ENCODE data around the gene SLF2.

DNA sequence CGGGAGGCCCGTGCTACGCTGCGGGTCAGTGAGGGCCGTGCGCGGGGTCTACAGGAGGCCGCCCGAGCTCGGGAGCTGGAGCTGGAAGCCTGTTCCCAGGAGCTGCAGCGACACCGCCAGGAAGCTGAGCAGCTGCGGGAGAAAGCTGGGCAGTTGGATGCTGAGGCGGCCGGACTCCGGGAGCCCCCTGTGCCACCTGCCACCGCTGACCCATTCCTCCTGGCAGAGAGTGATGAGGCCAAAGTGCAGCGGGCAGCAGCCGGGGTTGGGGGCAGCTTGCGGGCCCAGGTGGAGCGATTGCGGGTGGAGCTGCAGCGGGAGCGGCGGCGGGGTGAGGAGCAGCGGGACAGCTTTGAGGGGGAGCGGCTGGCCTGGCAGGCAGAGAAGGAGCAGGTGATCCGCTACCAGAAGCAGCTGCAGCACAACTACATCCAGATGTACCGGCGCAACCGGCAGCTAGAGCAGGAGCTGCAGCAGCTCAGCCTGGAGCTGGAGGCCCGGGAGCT, 93.9 kb downstream of the SLF2 start:
- TF ChIP-seq, protein P1, sequence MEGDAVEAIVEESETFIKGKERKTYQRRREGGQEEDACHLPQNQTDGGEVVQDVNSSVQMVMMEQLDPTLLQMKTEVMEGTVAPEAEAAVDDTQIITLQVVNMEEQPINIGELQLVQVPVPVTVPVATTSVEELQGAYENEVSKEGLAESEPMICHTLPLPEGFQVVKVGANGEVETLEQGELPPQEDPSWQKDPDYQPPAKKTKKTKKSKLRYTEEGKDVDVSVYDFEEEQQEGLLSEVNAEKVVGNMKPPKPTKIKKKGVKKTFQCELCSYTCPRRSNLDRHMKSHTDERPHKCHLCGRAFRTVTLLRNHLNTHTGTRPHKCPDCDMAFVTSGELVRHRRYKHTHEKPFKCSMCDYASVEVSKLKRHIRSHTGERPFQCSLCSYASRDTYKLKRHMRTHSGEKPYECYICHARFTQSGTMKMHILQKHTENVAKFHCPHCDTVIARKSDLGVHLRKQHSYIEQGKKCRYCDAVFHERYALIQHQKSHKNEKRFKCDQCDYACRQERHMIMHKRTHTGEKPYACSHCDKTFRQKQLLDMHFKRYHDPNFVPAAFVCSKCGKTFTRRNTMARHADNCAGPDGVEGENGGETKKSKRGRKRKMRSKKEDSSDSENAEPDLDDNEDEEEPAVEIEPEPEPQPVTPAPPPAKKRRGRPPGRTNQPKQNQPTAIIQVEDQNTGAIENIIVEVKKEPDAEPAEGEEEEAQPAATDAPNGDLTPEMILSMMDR (IDR thresholded peaks at IDR 0.05; ENCODE audit: low read length) = no peak
- TF ChIP-seq EZH2 (IDR thresholded peaks at IDR 0.05; ENCODE audit: borderline replicate concordance, low read length) = no peak
